ENCODE results near the gene SIRT3. TPM values are rescaled to one million over a fixed set of nuclear protein-coding genes. Genes with fewer than 3 reads are reported as not detected.

Gene SIRT3
- total RNA-seq = 12.6 and 13.3 TPM in 2 replicates

GRCh38 chr11:235997-236773, at the start of gene SIRT3:
Gene SIRT3, minus strand, starts transcription at chr11:236342. Its CDS starts 14 bp downstream, at chr11:236328.

GRCh38 chr11:278001-278951, 42.1 kb upstream of the SIRT3 start, which contains the start of gene NLRP6:
Gene NLRP6, plus strand, starts transcription at chr11:278407. Its CDS starts 163 bp downstream, at chr11:278570.

DNA sequence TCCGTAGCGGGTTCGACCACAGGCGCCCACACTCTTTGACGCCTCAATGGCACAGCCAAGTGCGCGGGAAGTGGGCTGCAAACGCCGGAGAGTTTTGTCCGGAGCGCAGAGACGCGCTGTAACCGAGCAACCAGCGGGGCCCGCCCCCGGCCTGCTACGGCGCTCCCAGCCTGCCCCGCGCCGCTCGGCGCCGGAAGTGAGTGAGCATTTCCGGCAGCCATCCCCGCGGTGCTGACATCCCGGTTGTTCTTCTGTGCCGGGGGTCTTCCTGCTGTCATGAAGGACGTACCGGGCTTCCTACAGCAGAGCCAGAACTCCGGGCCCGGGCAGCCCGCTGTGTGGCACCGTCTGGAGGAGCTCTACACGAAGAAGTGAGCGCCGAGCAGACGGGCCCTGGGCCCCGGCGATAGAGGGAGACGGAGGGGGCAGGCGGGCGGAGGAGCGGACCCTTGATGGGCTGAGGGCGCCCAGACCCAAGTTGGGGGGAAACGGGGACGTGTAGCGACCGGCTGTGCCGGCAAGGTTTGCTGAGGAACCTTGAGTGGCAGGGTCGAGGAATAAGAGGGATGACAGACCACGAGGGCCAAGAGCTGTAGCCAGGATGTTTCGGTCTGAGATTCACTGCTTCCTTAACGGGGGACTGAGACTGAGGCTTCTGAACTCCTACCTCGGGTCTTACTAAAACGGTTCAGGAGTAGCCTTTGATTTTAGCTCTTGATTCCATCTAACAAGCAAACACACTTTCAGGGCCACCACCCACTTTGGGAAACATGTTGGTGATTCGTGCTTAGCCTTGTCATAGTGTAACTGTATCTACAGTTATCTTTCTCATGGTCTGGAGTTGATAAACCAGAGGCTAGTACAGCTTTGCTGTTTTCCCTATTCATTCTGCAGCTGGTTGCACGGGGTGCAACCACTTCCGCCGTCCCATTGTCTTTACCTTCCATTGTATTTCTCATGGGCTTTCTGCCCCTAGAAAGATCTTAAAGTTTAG, 929 bp upstream of the SIRT3 start, which contains the start of gene PSMD13:
TSS of gene PSMD13 (plus strand) at position 203 of the 994 bp plus-strand sequence. CDS start at position 277, 74 bp downstream.

GRCh38 chr11:207208-207862, 28.8 kb downstream of the SIRT3 start, which contains the start of the genes BET1L and RIC8A:
Gene BET1L, minus strand, starts transcription at chr11:207399. Its CDS starts 78 bp downstream, at chr11:207321.
Gene RIC8A, plus strand, starts transcription at chr11:207708. Its CDS starts 1,147 bp downstream, at chr11:208855.

DNA sequence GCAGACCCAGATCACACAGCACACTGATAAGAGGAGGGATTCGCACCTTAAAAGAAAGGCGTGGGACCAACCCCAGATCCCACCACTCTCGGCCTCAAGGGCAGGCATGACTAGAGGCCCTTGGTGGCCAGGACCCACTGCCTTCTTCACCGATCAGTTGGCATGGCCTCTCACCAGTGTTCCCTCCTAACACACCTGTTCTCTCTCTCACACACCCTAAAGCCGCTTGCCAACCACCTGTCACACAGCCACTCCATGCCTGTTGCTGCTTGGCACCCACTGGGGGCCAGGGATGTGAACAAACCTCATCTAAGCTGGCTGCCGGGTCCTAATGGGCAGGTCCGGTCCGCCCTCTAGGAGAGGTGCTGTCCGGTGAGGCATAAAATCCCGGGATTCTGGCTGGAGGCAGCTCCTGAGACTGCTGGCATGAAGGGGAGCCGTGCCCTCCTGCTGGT, 43.4 kb downstream of the SIRT3 start, which contains the start of gene SCGB1C1:
TSS of gene SCGB1C1 (plus strand) at position 405 of the 455 bp plus-strand sequence. CDS start at position 427, 22 bp downstream.

Other genes with a start within 250 kb of the SIRT3 start
- not detected in 2 replicates for gene SCGB1C1, start 43.3 kb downstream of the SIRT3 start, total RNA-seq
- gene BET1L, start 28.9 kb downstream of the SIRT3 start, total RNA-seq = 36.1 and 40.4 TPM in 2 replicates
- 162 and 298 TPM in 2 replicates for gene RIC8A, start 28.6 kb downstream of the SIRT3 start, total RNA-seq
- 85.2 and 141 TPM in 2 replicates for gene PSMD13, start 634 bp upstream of the SIRT3 start, total RNA-seq
- gene NLRP6, start 42.1 kb upstream of the SIRT3 start, total RNA-seq = not detected in 2 replicates
- 3.9 and 14.1 TPM in 2 replicates for gene PGGHG, start 52.8 kb upstream of the SIRT3 start, total RNA-seq
- gene IFITM5, start 63.2 kb upstream of the SIRT3 start, total RNA-seq = not detected in 2 replicates
- gene IFITM2, start 71.5 kb upstream of the SIRT3 start, total RNA-seq = 1.6 and 22.8 TPM in 2 replicates
- 2.4 TPM in 1 of 2 replicates, not detected in the other for gene IFITM1, start 77.7 kb upstream of the SIRT3 start, total RNA-seq
- 23.4 and 25.1 TPM in 2 replicates for gene IFITM3, start 84.5 kb upstream of the SIRT3 start, total RNA-seq
- 0.22 and 4.3 TPM in 2 replicates for gene B4GALNT4, start 133.2 kb upstream of the SIRT3 start, total RNA-seq
- 417 and 687 TPM in 2 replicates for gene PKP3, start 157.9 kb upstream of the SIRT3 start, total RNA-seq
- gene SIGIRR, start 178.7 kb upstream of the SIRT3 start, total RNA-seq = 1.5 and 3.1 TPM in 2 replicates
- gene ANO9, start 205.7 kb upstream of the SIRT3 start, total RNA-seq = 9.0 and 57.4 TPM in 2 replicates
- gene PTDSS2, start 213.9 kb upstream of the SIRT3 start, total RNA-seq = 24.3 and 36.5 TPM in 2 replicates